ENCODE data around the gene ASTN1.

The ASTN1 gene

DNA sequence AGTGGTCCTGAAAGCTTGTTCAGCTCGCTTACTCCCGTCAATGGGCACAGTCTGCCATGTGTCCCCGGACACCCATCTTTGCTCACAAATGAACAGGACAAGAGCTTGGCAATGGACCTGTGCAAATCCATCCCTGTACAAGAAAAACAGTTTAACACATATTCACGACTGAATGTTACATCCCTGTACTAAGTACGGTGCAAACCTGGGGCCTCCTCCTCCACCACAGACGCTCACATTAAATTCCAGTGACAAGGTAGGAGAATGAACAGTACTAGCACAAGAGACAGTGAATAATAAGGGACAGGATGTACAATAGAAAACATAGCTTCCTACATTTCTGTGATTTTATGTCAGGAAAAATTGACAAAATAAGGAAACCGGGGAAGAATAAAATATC, 187.7 kb downstream of the ASTN1 start:
- no peak for DNase-seq

DNA sequence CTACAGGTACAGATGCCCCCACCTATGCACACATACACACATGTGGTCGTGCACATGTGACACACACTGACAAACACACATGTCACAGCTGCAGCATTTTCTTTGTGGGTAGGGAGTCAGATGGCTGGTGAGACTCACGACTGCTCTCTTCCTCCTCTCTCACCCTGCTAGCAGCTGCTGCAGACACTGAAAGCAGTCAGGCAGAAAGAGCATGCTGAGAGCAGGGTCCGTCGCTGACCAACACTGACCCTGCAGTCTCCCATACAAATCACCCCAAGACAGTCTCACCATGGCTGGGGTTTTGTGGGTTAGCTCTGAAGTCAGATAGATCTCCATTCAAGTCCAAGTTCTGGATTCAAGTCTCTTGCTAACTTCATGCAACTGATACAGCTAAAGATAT, 188.3 kb downstream of the ASTN1 start:
- DNase-seq, result no peak

GRCh38 chr1:176964687-176965086, 199.8 kb downstream of the ASTN1 start:
- DNase-seq, result no peak

DNA sequence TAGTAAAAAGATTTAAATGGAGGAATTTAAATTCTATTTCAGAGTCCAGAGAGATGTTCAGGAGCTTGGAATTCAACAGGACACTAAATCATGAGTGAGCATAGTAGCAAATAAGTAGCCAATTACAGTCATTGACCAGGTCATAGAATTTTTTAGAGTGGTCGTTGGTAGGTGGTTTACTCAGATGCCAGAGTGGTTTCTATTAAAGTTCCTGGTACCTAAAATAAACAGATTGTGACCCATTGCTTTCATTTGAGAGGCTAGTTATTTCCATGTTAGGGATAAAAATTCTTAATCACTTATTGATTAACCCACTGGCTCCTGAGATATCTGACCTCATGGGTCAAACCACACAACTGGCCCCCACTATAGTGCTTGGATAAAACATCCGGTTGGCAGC, 201.3 kb downstream of the ASTN1 start:
- no peak for DNase-seq

GRCh38 chr1:176961678-176962077, 202.8 kb downstream of the ASTN1 start:
- no peak for DNase-seq

- DNase-seq, result no peak
Observed at GRCh38 chr1:176959191-176959820, 205.2 kb downstream of the ASTN1 start.

DNA sequence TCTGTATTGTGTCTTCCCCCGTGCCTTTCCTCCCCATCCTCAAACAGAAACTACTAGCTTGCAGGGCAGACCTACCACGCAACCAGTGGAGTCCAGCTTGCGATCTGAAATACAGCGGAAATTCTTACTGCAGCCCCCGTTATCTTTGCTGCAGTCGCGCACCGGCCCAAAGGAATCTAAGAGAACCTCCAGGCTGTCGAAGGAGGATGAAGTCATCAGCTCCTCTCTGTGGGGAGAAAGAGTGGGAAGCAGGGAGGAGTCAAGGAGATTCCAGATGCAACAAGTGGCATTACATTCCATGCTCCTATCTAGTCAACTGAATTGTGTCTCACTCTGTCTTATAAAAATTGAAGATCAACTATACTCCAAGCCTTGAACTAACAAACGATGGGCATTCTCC, 206.9 kb downstream of the ASTN1 start:
- DNase-seq, result no peak

GRCh38 chr1:176954242-176954641, 210.3 kb downstream of the ASTN1 start:
- DNase-seq, result no peak

GRCh38 chr1:176950736-176951324, 213.7 kb downstream of the ASTN1 start:
- DNase-seq, result no peak

DNA sequence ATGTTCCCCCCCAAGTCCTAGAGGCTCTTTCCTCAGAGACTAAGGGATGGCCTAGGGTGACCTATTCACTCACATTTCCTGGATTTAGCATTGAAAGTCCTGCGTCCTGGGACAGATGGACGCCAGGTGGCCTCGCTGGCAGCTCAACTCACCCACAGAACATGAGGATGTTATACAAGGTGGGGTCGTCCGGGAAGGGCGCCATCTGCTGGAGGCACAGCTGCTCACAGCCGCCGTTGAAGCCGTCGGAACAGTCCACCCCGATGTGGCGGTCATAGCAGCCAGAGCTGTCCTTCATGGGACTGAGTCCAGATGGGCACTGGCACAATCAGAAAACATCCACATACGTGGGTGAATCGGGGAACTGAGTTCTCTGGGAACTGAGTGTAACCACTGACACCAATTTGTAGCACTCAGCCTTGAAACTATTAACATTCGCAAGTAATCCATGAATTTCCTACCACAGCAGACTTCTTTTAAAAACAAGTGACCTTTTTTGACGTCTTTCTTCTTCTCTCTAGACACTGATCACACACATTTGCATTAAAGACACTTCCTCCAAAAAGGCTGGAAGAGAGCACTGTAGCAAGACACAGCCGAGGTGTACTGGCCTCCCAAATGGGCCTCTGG, 215.4 kb downstream of the ASTN1 start:
- DNase-seq, result peak; percentile 27 to 50 (median 34)

- no peak for DNase-seq
Observed at GRCh38 chr1:176944606-176945005, 219.9 kb downstream of the ASTN1 start.

DNA sequence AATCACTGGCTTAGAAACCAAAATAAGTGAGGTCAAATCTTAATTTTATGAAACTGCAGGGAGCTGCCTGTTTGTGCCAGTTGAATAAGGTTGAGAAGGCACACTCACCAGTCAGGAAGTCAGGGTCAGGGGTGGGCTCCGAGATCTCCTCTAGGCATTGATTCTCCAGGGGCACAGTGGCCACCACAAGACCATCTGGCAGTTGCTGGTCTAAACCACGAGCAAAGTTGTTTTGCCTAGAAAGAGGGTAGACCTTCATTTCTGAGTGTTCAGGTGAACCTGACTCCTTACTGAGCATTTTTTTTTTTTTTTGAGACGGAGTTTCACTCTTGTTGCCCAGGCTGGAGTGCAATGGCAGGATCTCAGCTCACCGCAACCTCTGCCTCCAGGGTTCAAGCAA, 220.7 kb downstream of the ASTN1 start:
- DNase-seq, result no peak

DNA sequence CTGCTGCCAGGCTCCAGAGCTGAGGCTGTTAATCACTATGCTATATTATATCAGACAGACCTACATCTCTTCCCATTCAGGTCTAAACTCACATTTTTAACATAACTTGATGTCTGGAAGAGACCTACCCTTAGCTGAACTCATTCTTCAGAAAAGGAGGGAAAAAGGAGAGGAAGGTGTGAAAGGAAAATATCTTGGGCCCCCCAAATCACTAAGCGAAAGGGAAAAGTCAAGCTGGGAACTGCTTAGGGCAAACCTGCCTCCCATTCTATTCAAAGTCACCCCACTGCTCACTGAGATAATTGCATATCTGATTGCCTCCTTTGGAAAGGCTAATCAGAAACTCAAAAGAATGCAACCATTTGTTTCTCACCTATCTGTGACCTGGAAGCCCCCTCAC, 222.2 kb downstream of the ASTN1 start:
- DNase-seq, result no peak

- no peak for DNase-seq
Observed at GRCh38 chr1:176939993-176940392, 224.5 kb downstream of the ASTN1 start.

- DNase-seq, result no peak
Observed at GRCh38 chr1:176938375-176938774, 226.1 kb downstream of the ASTN1 start.

DNA sequence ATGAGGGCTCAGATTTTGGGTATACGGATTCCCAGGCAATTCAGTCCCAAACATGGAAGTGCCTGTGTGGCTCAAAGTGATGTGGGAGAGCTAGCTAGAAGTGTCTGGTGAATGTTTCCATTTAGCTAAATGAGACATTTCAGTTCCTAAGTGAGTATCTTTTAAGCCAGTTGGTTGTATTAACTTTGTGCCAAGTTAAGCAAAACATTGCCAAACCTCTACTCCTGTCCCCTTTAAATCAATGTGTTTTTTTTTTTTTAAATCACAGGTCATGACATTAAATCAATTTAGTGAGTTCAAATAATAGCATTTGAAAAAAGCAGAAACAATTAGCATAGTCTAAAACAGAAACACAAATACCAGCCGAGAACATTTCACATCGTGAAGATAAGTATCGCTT, 230.1 kb downstream of the ASTN1 start:
- DNase-seq, result no peak

GRCh38 chr1:176932114-176933104, 232.1 kb downstream of the ASTN1 start:
- DNase-seq, result no peak

DNA sequence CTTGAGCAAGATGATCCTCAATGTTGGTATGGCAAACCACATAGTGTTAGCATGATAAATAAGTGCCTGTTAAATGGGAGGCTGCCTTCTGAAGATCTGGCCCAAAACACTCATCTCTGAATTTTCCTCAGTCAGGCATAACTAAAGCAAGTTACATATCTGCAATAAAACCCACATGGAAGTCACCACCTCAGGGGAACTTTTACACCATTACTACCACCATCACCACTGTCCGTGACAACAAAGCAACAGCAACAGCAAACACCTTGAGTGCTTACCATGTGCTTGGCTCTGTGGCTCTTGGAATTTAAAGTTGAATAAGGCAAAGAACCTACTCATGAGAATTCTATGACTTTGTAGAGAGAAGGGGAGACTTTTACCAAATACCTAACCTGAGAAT, 233.0 kb downstream of the ASTN1 start:
- no peak for DNase-seq

- no peak for DNase-seq
Observed at GRCh38 chr1:176926330-176927086, 238.0 kb downstream of the ASTN1 start.

GRCh38 chr1:176925223-176925622, 239.3 kb downstream of the ASTN1 start:
- no peak for DNase-seq

DNA sequence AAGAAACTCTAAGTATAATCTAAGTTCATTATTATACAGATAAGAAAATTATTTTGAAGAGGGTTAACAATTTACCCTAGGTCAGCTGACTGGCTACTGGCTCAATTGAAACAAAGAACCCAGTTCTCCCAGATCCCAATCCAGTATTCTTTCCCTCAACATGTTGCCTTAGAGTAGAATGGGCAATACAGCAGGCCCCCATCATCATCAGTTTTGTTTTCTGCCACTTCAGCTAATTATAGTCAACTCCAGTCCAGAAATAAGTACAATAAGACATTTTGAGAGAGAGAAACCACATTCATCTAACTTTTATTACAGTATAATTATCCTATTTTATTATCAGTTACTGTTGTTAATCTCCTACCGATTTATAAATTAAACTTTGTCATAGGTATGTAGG, 241.2 kb downstream of the ASTN1 start:
- no peak for DNase-seq
